Neuronal stem cell (in vitro differentiated cells): Measurements from ENCODE around the gene PLN.

Experiments used
- DNase-seq: peaks from one replicate; pipeline ENCODE4 v3.0.0-alpha.2; 2013; ENCODE audit warnings: low spot score
- H2AFZ ChIP-seq: one replicate; pipeline ENCODE4 v1.6.1; 2013; ENCODE audit warnings: mild to moderate bottlenecking, low read length, inconsistent platforms
- H2AK5ac ChIP-seq: 2 replicates; pipeline ENCODE4 v1.6.1; 2013; ENCODE audit warnings: low read depth, mild to moderate bottlenecking, inconsistent platforms, low read length, moderate library complexity, mixed read lengths
- H2BK120ac ChIP-seq: 2 replicates; pipeline ENCODE4 v1.6.1; 2013; ENCODE audit warnings: low read depth, mild to moderate bottlenecking, inconsistent platforms, low read length, moderate library complexity, mixed read lengths
- H2BK12ac ChIP-seq: one replicate; pipeline ENCODE4 v1.6.1; 2013; ENCODE audit warnings: low read length, inconsistent platforms
- H2BK15ac ChIP-seq: 2 replicates; pipeline ENCODE4 v1.6.1; 2013; ENCODE audit warnings: mild to moderate bottlenecking, low read length, inconsistent platforms, mixed read lengths
- H2BK5ac ChIP-seq: one replicate; pipeline ENCODE4 v1.6.1; 2013; ENCODE audit warnings: inconsistent platforms, mild to moderate bottlenecking, low read length, moderate library complexity
- H3K14ac ChIP-seq: one replicate; pipeline ENCODE4 v1.6.1; 2013; ENCODE audit warnings: low read length, inconsistent platforms
- H3K18ac ChIP-seq: 2 replicates; pipeline ENCODE4 v1.6.1; 2013; ENCODE audit warnings: low read length, inconsistent platforms
- H3K23ac ChIP-seq: 2 replicates; pipeline ENCODE4 v1.6.1; 2013; ENCODE audit warnings: low read depth, mild to moderate bottlenecking, mixed read lengths, low read length, inconsistent platforms; ENCODE audit not compliant: poor library complexity
- H3K27ac ChIP-seq: replicated peaks from 3 replicates; pipeline ENCODE4 v1.5.1; 2013; ENCODE audit warnings: low read length, inconsistent platforms
- H3K27me3 ChIP-seq, 3 experiments: 2 replicates each; pipeline ENCODE4 v1.6.1; 2013; ENCODE audit warnings: low read length in 3 of 3, mild to moderate bottlenecking in 2 of 3, inconsistent platforms in 1 of 3, low read depth in 1 of 3, mixed read lengths in 1 of 3, moderate library complexity in 1 of 3; ENCODE audit not compliant: control insufficient read depth in 3 of 3, insufficient read depth in 3 of 3
- H3K36me3 ChIP-seq, 2 donors: replicated peaks in 1 of 2; 2 replicates each; pipeline ENCODE4 v1.6.1; 2013; ENCODE audit warnings: low read length in 2 of 2; ENCODE audit not compliant: control insufficient read depth in 2 of 2, insufficient read depth in 2 of 2
- H3K4ac ChIP-seq: 2 replicates; pipeline ENCODE4 v1.6.1; 2013; ENCODE audit warnings: inconsistent platforms, mild to moderate bottlenecking, low read length, moderate library complexity
- H3K4me1 ChIP-seq, 2 donors: 1 replicate in 1 of 2; 2 replicates in 1 of 2; pipeline ENCODE4 v1.6.1; 2013; ENCODE audit warnings: low read length in 2 of 2, low read depth in 1 of 2; ENCODE audit not compliant: control insufficient read depth in 2 of 2, insufficient read depth in 1 of 2
- H3K4me2 ChIP-seq: one replicate; pipeline ENCODE4 v1.6.1; 2013; ENCODE audit warnings: mild to moderate bottlenecking, low read length, inconsistent platforms; ENCODE audit not compliant: insufficient read depth, poor library complexity, severe bottlenecking
- H3K4me3 ChIP-seq, 2 donors: 2 replicates each; pipeline ENCODE4 v1.5.1; 2013; ENCODE audit warnings: low read length in 2 of 2, mild to moderate bottlenecking in 2 of 2, inconsistent platforms in 1 of 2, moderate library complexity in 1 of 2
- H3K79me1 ChIP-seq: one replicate; pipeline ENCODE4 v1.6.1; 2013; ENCODE audit warnings: low read depth, mild to moderate bottlenecking, inconsistent platforms, low read length, moderate library complexity
- H3K9ac ChIP-seq: one replicate; pipeline ENCODE4 v1.6.1; 2013; ENCODE audit warnings: mild to moderate bottlenecking, low read depth, low read length, inconsistent platforms; ENCODE audit not compliant: poor library complexity
- H3K9me3 ChIP-seq, 2 donors: replicated peaks in 1 of 2; 2 replicates each; pipeline versions ENCODE3 to v1.6.1; 2013; ENCODE audit warnings: low read length in 2 of 2, mild to moderate bottlenecking in 2 of 2, inconsistent platforms in 1 of 2, low read depth in 1 of 2, mixed read lengths in 1 of 2, moderate library complexity in 1 of 2; ENCODE audit not compliant: control insufficient read depth in 2 of 2, insufficient read depth in 1 of 2
- H4K8ac ChIP-seq: one replicate; pipeline ENCODE4 v1.6.1; 2013; ENCODE audit warnings: low read depth, mild to moderate bottlenecking, inconsistent platforms, low read length, moderate library complexity
- H4K91ac ChIP-seq: one replicate; pipeline ENCODE4 v1.6.1; 2013; ENCODE audit warnings: low read length, low read depth, mild to moderate bottlenecking, inconsistent platforms; ENCODE audit not compliant: poor library complexity
- WGBS, 2 donors: extraction: QIAGEN DNeasy Blood & Tissue Kit; methylation state at CpG; one replicate each; pipeline ENCODE4 v1.1.7; 2013; ENCODE audit warnings: missing lambda C conversion rate in 2 of 2, mixed read lengths in 1 of 2; ENCODE audit not compliant: insufficient read length in 2 of 2, insufficient replicate concordance in 1 of 2; ENCODE audit errors: extremely low coverage in 2 of 2; 5-methylcytosine and 5-hydroxymethylcytosine counted together

Gene PLN

GRCh38 chr6:118597636-118598035 lies 49.5 kb downstream of the PLN start:
- no peaks in the 10 kb centered on the region for H3K36me3 ChIP-seq
- H2BK120ac ChIP-seq = no peak overlapping the region
- no peaks in the 10 kb centered on the region for H3K27me3 ChIP-seq
- no peak overlapping the region for H3K4ac ChIP-seq
- no peak overlapping the region for H2BK12ac ChIP-seq
- H2BK5ac ChIP-seq = no peak overlapping the region
- H4K91ac ChIP-seq = no peak overlapping the region
- no peak overlapping the region for H2AFZ ChIP-seq
- no peak overlapping the region for H3K9ac ChIP-seq
- no peak overlapping the region for H3K23ac ChIP-seq
- no peak overlapping the region for H3K27ac ChIP-seq
- H3K9me3 ChIP-seq = no peaks in the 10 kb centered on the region
- H3K14ac ChIP-seq = no peak overlapping the region
- no peak overlapping the region for H3K4me2 ChIP-seq
- H2BK15ac ChIP-seq = no peak overlapping the region
- H3K4me3 ChIP-seq = no peak overlapping the region
- no peak overlapping the region for H3K18ac ChIP-seq
- WGBS, 2 donors = no CpG with 5 or more reads among the region's 3 CpGs
- H3K4me1 ChIP-seq = no peaks in the 10 kb centered on the region
- no peak for DNase-seq
- H3K79me1 ChIP-seq = no peaks in the 10 kb centered on the region
- no peak overlapping the region for H4K8ac ChIP-seq
- H2AK5ac ChIP-seq = no peak overlapping the region

DNA sequence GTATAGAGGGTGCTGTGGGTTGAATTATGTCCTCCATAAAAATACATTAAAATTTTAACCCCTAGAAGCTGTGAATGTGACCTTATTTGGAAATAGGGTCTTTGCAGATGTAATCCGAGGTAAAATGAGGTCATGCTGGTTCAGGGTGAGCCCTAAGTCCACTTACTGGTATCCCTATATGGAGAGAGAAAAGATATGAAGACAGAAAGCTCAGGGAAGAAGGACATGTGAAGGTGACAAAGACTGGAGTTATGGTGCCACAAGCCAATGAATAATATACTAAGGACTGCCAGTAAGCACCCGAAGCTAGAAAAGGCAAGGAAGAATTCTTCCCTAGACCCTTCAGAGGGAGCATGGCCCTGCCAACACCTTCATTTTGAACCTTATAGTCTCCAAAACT lies 50.2 kb downstream of the PLN start:
- H3K9me3 ChIP-seq = peaks cover 2 to 4% of the 10 kb centered on the region in 2 donors
- no peak overlapping the region for H2AK5ac ChIP-seq
- DNase-seq = no peak
- no peak overlapping the region for H3K4ac ChIP-seq
- no peaks in the 10 kb centered on the region for H3K36me3 ChIP-seq
- no peak overlapping the region for H3K14ac ChIP-seq
- H2BK120ac ChIP-seq = no peak overlapping the region
- H3K79me1 ChIP-seq = no peaks in the 10 kb centered on the region
- H3K4me3 ChIP-seq = no peak overlapping the region
- no peak overlapping the region for H3K27ac ChIP-seq
- no peak overlapping the region for H2BK5ac ChIP-seq
- no CpG with 5 or more reads among the region's 2 CpGs for WGBS, 2 donors
- no peak overlapping the region for H3K23ac ChIP-seq
- H3K18ac ChIP-seq = no peak overlapping the region
- no peaks in the 10 kb centered on the region for H3K4me1 ChIP-seq
- no peak overlapping the region for H2BK15ac ChIP-seq
- H3K27me3 ChIP-seq = no peaks in the 10 kb centered on the region
- no peak overlapping the region for H4K91ac ChIP-seq
- H3K4me2 ChIP-seq = no peak overlapping the region
- H2AFZ ChIP-seq = no peak overlapping the region
- H2BK12ac ChIP-seq = no peak overlapping the region
- H3K9ac ChIP-seq = no peak overlapping the region
- no peak overlapping the region for H4K8ac ChIP-seq

GRCh38 chr6:118602300-118602699 lies 54.2 kb downstream of the PLN start:
- Histone ChIP-seq H3K27ac (no peak overlapping the region), H2AFZ (no peak overlapping the region), H3K36me3 (no peaks in the 10 kb centered on the region), H3K9ac (no peak overlapping the region), H3K27me3 (no peaks in the 10 kb centered on the region), H2BK120ac (no peak overlapping the region), H3K4ac (no peak overlapping the region), H2BK12ac (no peak overlapping the region), H3K79me1 (no peaks in the 10 kb centered on the region), H3K4me1 (no peaks in the 10 kb centered on the region), H2BK5ac (no peak overlapping the region), H4K8ac (no peak overlapping the region), H2BK15ac (no peak overlapping the region), H3K14ac (no peak overlapping the region), H2AK5ac (no peak overlapping the region), H4K91ac (no peak overlapping the region), H3K23ac (no peak overlapping the region), H3K4me3 (no peak overlapping the region), H3K18ac (no peak overlapping the region), H3K9me3 (peaks cover 2 to 19% of the 10 kb centered on the region in 2 donors), H3K4me2 (no peak overlapping the region)
- no CpG with 5 or more reads among the region's 2 CpGs for WGBS, 2 donors
- no peak for DNase-seq

- Histone ChIP-seq H3K36me3 (no peaks in the 10 kb centered on the region), H3K18ac (no peak overlapping the region), H2AK5ac (no peak overlapping the region), H2BK15ac (no peak overlapping the region), H4K8ac (no peak overlapping the region), H3K9ac (no peak overlapping the region), H4K91ac (no peak overlapping the region), H3K27me3 (no peaks in the 10 kb centered on the region), H3K27ac (no peak overlapping the region), H3K23ac (no peak overlapping the region), H3K9me3 (peaks cover 2 to 19% of the 10 kb centered on the region in 2 donors), H2BK12ac (no peak overlapping the region), H3K4me1 (no peaks in the 10 kb centered on the region), H2BK5ac (no peak overlapping the region), H3K4ac (no peak overlapping the region), H2BK120ac (no peak overlapping the region), H3K14ac (no peak overlapping the region), H3K79me1 (no peaks in the 10 kb centered on the region), H3K4me2 (no peak overlapping the region), H2AFZ (no peak overlapping the region), H3K4me3 (no peak overlapping the region)
- no peak for DNase-seq
- WGBS, 2 donors = no CpG with 5 or more reads among the region's 2 CpGs
These were observed 55.3 kb downstream of the PLN start for GRCh38 chr6:118603372-118603771.
